Astrocyte of the cerebellum (primary cell): ENCODE results near the gene RYR1.

Experiments used
- DNase-seq: peaks from one replicate; pipeline ENCODE4 v3.0.0-alpha.2; 2011; ENCODE audit warnings: low read depth
- H3K4me3 ChIP-seq: 2 replicates; pipeline ENCODE4 v1.5.1; 2011; ENCODE audit warnings: mild to moderate bottlenecking, low read depth, low read length, moderate library complexity
- CTCF ChIP-seq: IDR thresholded peaks from 2 replicates; pipeline ENCODE4 v1.5.1; 2012; ENCODE audit warnings: low read length, low read depth, moderate library complexity, mild to moderate bottlenecking; ENCODE audit errors: missing control alignments
- in situ Hi-C: cut with HindIII; loops from 2 replicates; pipeline ENCODE4 v1.10.0; 2017; ENCODE audit warnings: low sequenced_read_pairs

RYR1 gene

GRCh38 chr19:38400361-38400760 lies 33.1 kb upstream of the RYR1 start:
- in situ Hi-C loops, result no loop called here
- no peak overlapping the region for H3K4me3 ChIP-seq
- no peak for DNase-seq
- TF ChIP-seq CTCF, result no peak

GRCh38 chr19:38401148-38401547 lies 32.3 kb upstream of the RYR1 start:
- no peak overlapping the region for H3K4me3 ChIP-seq
- DNase-seq, result no peak
- TF ChIP-seq CTCF, result no peak
- in situ Hi-C loops, result no loop called here

- no peak for DNase-seq
- peak overlapping the region; percentile 91 for H3K4me3 ChIP-seq
- in situ Hi-C loops, result no loop called here
- TF ChIP-seq CTCF, result no peak
Observed at GRCh38 chr19:38402623-38402966, 30.9 kb upstream of the RYR1 start.

GRCh38 chr19:38402967-38403674 lies 30.4 kb upstream of the RYR1 start, which contains the start of gene FAM98C:
Gene FAM98C, plus strand, starts transcription at chr19:38403093. Its CDS starts 61 bp downstream, at chr19:38403154.
- TF ChIP-seq CTCF, result peak; percentile 77
- H3K4me3 ChIP-seq, result peak within 1 kb of the TSS; percentile 91
- DNase-seq, result peak; percentile 90
- in situ Hi-C loops, result no loop called here

GRCh38 chr19:38404858-38405257 lies 28.6 kb upstream of the RYR1 start:
- no peak for DNase-seq
- no peak for TF ChIP-seq CTCF
- in situ Hi-C loops, result no loop called here
- H3K4me3 ChIP-seq, result no peak overlapping the region

GRCh38 chr19:38405276-38405675 lies 28.2 kb upstream of the RYR1 start:
- no peak overlapping the region for H3K4me3 ChIP-seq
- in situ Hi-C loops, result no loop called here
- DNase-seq, result no peak
- no peak for TF ChIP-seq CTCF
